T47D (cell line): ENCODE results near the gene PYGO1.

Experiments
- DNase-seq, 2 experiments: peaks; one replicate each; pipeline versions ENCODE4 v3.0.0 to v3.0.0-alpha.2; 2011 to 2012; ENCODE audit warnings: low read depth in 1 of 2, low spot score in 1 of 2
- JUND ChIP-seq: IDR thresholded peaks from 2 replicates; pipeline ENCODE4 v1.6.1; 2012; ENCODE audit warnings: low read depth
- in situ Hi-C: cut with HindIII; loops from 2 replicates; pipeline ENCODE4 v1.10.0; 2016; ENCODE audit warnings: low sequenced_read_pairs, low pct_unique_long_range_greater_than_20kb

The PYGO1 gene

GRCh38 chr15:55552451-55552850 lies 35.7 kb downstream of the PYGO1 start:
- TF ChIP-seq JUND, result no peak
- no peak for DNase-seq
- in situ Hi-C loops, result no loop called here

GRCh38 chr15:55549305-55549704 lies 38.8 kb downstream of the PYGO1 start:
- TF ChIP-seq JUND, result no peak
- no peak for DNase-seq
- in situ Hi-C loops, result no loop called here

GRCh38 chr15:55546718-55547117 lies 41.4 kb downstream of the PYGO1 start:
- no peak for DNase-seq
- in situ Hi-C loops, result no loop called here
- TF ChIP-seq JUND, result no peak

GRCh38 chr15:55535436-55535835 lies 52.7 kb downstream of the PYGO1 start:
- in situ Hi-C loops, result no loop called here
- no peak for TF ChIP-seq JUND
- DNase-seq, result no peak

- TF ChIP-seq JUND, result no peak
- in situ Hi-C loops, result no loop called here
- DNase-seq, result no peak
These were observed 55.2 kb downstream of the PYGO1 start for GRCh38 chr15:55532944-55533343.

- no peak for TF ChIP-seq JUND
- in situ Hi-C loops, result no loop called here
- DNase-seq, result peak in 1 of 2 experiments; percentile 13
These were observed 57.3 kb downstream of the PYGO1 start for GRCh38 chr15:55530861-55531313.

- no peak for DNase-seq
- in situ Hi-C loops, result no loop called here
- TF ChIP-seq JUND, result no peak
These were observed 59.3 kb downstream of the PYGO1 start for GRCh38 chr15:55528812-55529211.

- DNase-seq, result no peak
- TF ChIP-seq JUND, result no peak
- in situ Hi-C loops, result no loop called here
These were observed 61.0 kb downstream of the PYGO1 start for GRCh38 chr15:55527150-55527549.

GRCh38 chr15:55526559-55527036 lies 61.5 kb downstream of the PYGO1 start:
- peak in 1 of 2 experiments; percentile 60 for DNase-seq
- in situ Hi-C loops, result no loop called here

GRCh38 chr15:55522742-55523450 lies 65.2 kb downstream of the PYGO1 start:
- in situ Hi-C loops, result no loop called here
- no peak for DNase-seq
- TF ChIP-seq JUND, result no peak

More at GRCh38 chr15:55526559-55527036, 61.5 kb downstream of the PYGO1 start:
- no peak for TF ChIP-seq JUND

GRCh38 chr15:55518641-55519040 lies 69.5 kb downstream of the PYGO1 start:
- in situ Hi-C loops, result no loop called here
- no peak for DNase-seq
- no peak for TF ChIP-seq JUND

GRCh38 chr15:55518009-55518408 lies 70.1 kb downstream of the PYGO1 start:
- in situ Hi-C loops, result no loop called here
- DNase-seq, result no peak
- no peak for TF ChIP-seq JUND

- DNase-seq, result peak in 1 of 2 experiments; percentile 21
- no peak for TF ChIP-seq JUND
- in situ Hi-C loops, result no loop called here
These were observed 72.0 kb downstream of the PYGO1 start for GRCh38 chr15:55515991-55516776.
